Stimulated activated naive B cell treated with anti-CD40 and anti-IgM and Interleukin-4, amounts not matched to agents 10 μg/mL and 1 μg/mL and 100 μg/mL, for 72 hours (primary cell): ENCODE data around the gene BCAR3.

Experiments used
- ATAC-seq, 2 donors: fragments of 150-1000 bp; cut with Tn5 transposase; replicated peaks; 2 replicates each; pipeline ENCODE4 v1.10.0; 2021; ENCODE audit warnings: moderate library complexity in 1 of 2
- DNase-seq: peaks from one replicate; pipeline ENCODE4 v3.0.0; 2021
- H3K27ac Mint-ChIP-seq: one replicate; pipeline ENCODE4 v1.8.0; 2022; ENCODE audit warnings: mild to moderate bottlenecking, mixed read lengths
- H3K27me3 Mint-ChIP-seq, 2 donors: one replicate each; pipeline ENCODE4 v1.8.0; 2022; ENCODE audit warnings: mixed read lengths in 2 of 2
- H3K36me3 Mint-ChIP-seq, 2 donors: one replicate each; pipeline ENCODE4 v1.8.0; 2022; ENCODE audit warnings: mixed read lengths in 2 of 2, mild to moderate bottlenecking in 1 of 2
- H3K4me1 Mint-ChIP-seq, 2 donors: one replicate each; pipeline ENCODE4 v1.8.0; 2022; ENCODE audit warnings: mixed read lengths in 2 of 2, mild to moderate bottlenecking in 1 of 2
- H3K4me3 Mint-ChIP-seq, 2 donors: one replicate each; pipeline ENCODE4 v1.8.0; 2022; ENCODE audit warnings: mild to moderate bottlenecking in 2 of 2, mixed read lengths in 2 of 2, moderate library complexity in 1 of 2
- H3K9me3 Mint-ChIP-seq, 2 donors: one replicate each; pipeline ENCODE4 v1.8.0; 2022; ENCODE audit warnings: mixed read lengths in 2 of 2, mild to moderate bottlenecking in 1 of 2

Gene BCAR3

DNA sequence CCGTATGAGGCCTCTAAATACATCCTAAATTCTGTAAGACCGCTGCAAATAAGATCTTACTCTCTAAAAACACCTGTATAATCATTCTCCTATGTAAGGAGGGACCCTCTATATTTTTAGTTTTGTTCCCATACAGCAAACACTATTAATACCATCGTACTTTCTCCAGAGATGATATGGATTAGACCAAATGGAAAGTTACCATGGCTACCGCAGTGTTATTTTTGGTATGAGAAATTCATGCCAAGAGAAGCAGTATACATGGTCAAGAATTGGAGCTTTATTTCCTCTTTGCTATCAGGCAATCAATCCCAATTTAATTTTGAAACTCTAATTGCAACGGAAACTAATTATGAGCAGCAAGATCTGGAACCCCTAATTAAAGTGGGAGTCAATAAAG lies 70.0 kb downstream of the BCAR3 start:
- no peak for DNase-seq
- H3K27me3 Mint-ChIP-seq = no peaks in the 10 kb centered on the region
- peak overlapping the region; percentile 81 for H3K27ac Mint-ChIP-seq
- H3K9me3 Mint-ChIP-seq = peaks cover 0 to 5% of the 10 kb centered on the region in 2 donors
- no peak overlapping the region for H3K4me3 Mint-ChIP-seq
- no peak for ATAC-seq
- peaks cover 70 to 90% of the 10 kb centered on the region in 2 donors for H3K36me3 Mint-ChIP-seq
- peaks cover 79 to 100% of the 10 kb centered on the region in 2 donors for H3K4me1 Mint-ChIP-seq

DNA sequence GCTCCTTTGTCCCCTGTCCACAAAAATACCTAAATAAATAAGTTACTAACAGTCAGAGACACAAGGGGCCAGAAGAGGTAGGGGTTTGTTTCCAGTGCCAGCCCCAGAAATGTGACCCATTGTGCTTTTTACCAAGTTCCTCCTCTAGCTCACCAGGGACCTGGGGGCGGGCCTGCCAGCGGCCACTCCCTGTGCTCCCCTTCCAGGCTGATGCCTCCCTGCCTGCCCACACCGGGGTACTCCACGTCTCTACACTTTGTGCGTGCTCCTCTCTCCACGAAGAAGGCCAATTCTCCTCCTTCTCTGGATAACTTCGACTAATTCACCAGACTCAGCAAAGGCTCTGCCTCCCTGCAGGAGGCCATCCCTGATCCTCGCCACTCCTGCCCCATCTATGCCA lies 72.1 kb downstream of the BCAR3 start:
- DNase-seq = no peak

DNA sequence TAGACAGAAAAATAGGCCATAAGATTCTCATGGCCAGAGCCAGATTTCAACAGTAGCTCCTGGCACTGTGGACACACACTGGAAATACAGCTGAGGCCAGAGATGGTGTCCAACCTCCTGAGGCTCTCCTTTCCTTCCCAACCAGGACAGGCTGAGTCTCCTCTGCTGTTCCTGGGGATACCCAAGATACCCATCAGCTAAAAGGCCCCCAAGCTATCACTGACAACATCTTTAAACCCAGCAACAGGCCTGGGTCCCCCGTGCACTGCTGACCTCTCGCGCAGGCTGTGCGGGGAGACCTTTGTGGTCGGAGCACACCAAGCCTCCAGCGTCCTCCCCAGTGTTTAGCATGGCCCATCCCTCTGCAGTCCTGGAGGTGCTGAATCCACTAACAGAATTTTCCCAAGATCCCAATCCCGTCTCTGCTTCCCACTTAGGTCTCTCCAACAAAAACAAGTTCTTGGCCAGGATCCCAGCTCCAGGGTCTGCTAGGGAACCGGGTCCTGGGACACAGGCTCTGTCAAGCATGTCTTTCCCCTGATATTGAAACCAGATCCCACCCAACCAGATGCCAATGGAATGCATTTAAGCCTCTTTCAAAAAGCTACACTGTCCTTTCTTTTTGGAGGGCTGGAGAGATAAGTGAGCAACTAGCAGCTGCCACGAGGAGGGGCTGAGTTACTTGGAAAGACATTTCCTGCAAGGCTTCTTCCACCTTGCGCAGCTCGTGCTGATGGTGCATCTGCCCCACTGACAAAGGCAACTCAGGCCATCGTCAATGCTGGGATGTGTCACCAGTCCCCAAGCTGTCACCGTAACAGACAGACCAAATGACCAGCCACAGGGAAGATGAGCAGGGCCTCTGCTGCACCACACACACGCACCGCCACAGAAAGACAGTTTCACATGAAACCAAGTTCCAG lies 73.2 kb downstream of the BCAR3 start:
- peaks cover 66 to 92% of the 10 kb centered on the region in 2 donors for H3K4me1 Mint-ChIP-seq
- H3K4me3 Mint-ChIP-seq = peak overlapping the region; percentile 73 to 82
- H3K27me3 Mint-ChIP-seq = no peaks in the 10 kb centered on the region
- H3K27ac Mint-ChIP-seq = peak overlapping the region; percentile 99
- peak; percentile 41 for DNase-seq
- peaks cover 0 to 5% of the 10 kb centered on the region in 2 donors for H3K9me3 Mint-ChIP-seq
- peaks cover 76 to 92% of the 10 kb centered on the region in 2 donors for H3K36me3 Mint-ChIP-seq
- ATAC-seq = peak; percentile 60 to 72

More for the DNA sequence above, 72.1 kb downstream of the BCAR3 start:
- Mint-ChIP-seq H3K27me3 (no peaks in the 10 kb centered on the region), H3K9me3 (peaks cover 0 to 5% of the 10 kb centered on the region in 2 donors), H3K4me3 (peak overlapping the region; percentile 57 to 73), H3K27ac (peak overlapping the region; percentile 99), H3K4me1 (peaks cover 74 to 100% of the 10 kb centered on the region in 2 donors), H3K36me3 (peaks cover 79 to 93% of the 10 kb centered on the region in 2 donors)
- ATAC-seq = no peak

DNA sequence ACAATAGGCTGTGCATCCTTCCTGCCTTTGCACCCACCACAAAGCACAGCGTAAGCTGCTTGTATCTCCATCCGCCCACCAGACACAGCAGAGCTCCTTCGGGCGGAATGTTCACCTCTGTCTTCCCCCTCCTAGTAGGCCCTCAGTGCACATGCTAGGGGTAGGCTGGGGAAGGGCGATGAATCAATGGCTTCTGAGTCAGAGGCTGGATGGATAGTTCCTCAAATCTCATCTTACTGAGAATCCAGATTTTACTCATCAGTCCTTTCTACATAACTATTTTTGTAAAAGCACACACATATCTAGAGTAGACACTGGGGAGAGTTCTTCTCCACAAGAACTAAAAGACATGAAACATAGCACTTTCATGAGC lies 73.8 kb downstream of the BCAR3 start:
- Mint-ChIP-seq H3K4me3 (peak overlapping the region; percentile 73), H3K9me3 (peaks cover 0 to 5% of the 10 kb centered on the region in 2 donors), H3K4me1 (peaks cover 64 to 86% of the 10 kb centered on the region in 2 donors), H3K27ac (peak overlapping the region; percentile 99), H3K27me3 (no peaks in the 10 kb centered on the region), H3K36me3 (peaks cover 72 to 86% of the 10 kb centered on the region in 2 donors)
- DNase-seq (peak; percentile 81), ATAC-seq (peak; percentile 93 to 94)

DNA sequence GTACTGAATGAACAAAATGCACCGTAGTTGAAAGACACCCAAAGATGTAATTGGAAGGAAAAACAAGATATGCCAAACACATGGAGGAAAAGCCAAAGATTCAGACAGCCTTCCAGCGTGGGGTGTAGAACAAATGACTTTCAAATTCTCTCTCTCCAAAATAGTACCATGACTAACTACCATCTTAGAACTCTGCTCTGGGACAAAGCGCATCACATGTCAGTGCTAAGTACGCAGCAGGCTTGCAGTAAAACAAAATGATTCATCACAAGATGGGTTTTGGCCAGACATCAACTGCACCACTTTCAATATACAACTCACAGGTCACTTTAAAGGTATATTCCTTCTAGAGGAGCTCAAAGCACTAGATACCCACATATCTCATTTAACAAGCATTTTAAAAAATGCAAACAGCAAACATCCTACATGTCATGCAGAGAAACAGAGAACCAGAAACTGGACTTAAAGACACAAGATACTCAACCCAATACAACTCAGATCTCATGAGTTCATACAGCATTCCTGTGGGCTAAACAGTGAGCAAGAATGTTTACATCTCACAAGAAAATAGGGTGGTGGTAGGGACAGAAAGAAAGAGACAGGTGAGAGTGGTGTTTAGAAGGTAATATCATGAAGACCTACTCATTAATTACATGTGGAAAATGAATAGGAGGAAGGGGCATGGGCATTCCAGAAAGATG lies 75.7 kb downstream of the BCAR3 start:
- Mint-ChIP-seq H3K4me3 (peak overlapping the region in 1 of 2 donors; percentile 21), H3K27me3 (no peaks in the 10 kb centered on the region), H3K9me3 (peaks cover 0 to 5% of the 10 kb centered on the region in 2 donors), H3K27ac (peak overlapping the region; percentile 99), H3K36me3 (peaks cover 68 to 85% of the 10 kb centered on the region in 2 donors), H3K4me1 (peaks cover 48 to 68% of the 10 kb centered on the region in 2 donors)
- no peak for DNase-seq
- no peak for ATAC-seq

DNA sequence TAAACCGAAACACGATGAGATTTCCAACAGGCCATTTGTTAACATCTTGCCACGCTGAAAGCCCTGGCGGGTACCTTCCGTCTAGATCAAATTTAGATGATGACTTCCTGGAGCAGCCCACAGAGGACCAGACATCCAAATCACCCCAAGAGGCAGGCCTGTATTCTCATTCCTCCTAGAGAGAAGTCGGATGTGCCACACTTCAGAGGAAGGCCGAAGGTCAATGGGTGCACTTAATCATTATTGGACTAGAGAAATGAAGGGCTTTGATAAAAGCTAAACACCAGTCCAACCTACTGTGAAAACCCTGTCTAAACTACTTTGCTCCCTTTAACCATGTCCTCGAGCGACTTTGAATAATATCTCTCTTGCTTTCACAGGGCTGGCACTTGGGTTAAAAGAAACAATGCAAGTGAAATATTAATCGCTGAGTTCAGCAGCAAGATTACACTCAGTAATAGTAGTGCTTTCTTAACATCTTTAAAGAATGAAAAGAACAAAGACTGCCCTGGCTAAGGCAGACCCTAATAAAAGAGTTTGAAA lies 76.5 kb downstream of the BCAR3 start:
- H3K36me3 Mint-ChIP-seq = peaks cover 66 to 83% of the 10 kb centered on the region in 2 donors
- no peaks in the 10 kb centered on the region for H3K27me3 Mint-ChIP-seq
- peak overlapping the region; percentile 99 for H3K27ac Mint-ChIP-seq
- H3K9me3 Mint-ChIP-seq = peaks cover 0 to 5% of the 10 kb centered on the region in 2 donors
- DNase-seq (no peak), ATAC-seq (no peak)
- H3K4me3 Mint-ChIP-seq = no peak overlapping the region
- peaks cover 42 to 65% of the 10 kb centered on the region in 2 donors for H3K4me1 Mint-ChIP-seq

DNA sequence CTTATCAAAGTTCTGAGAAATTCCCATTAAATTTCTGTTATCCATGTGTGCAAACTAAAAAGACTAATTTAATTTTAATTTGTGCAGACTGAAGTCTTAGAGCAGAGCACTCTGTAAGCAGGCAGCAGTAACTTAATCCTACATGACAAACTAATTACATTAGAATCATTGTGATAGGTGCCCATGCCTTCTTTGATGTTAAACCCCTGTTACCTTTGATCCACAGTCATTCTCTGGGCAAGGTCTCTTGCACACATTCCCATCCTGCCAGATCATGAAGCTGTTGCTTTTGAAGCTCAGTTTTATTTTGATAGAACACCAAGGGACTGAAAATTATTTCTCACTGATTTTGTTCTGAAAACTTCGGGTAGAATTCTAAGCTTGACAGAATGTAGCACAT lies 77.2 kb downstream of the BCAR3 start:
- no peak for DNase-seq
- Mint-ChIP-seq H3K36me3 (peaks cover 64 to 83% of the 10 kb centered on the region in 2 donors), H3K27ac (no peak overlapping the region), H3K4me1 (peaks cover 40 to 62% of the 10 kb centered on the region in 2 donors), H3K27me3 (no peaks in the 10 kb centered on the region), H3K4me3 (no peak overlapping the region), H3K9me3 (peaks cover 0 to 3% of the 10 kb centered on the region in 2 donors)
- no peak for ATAC-seq

DNA sequence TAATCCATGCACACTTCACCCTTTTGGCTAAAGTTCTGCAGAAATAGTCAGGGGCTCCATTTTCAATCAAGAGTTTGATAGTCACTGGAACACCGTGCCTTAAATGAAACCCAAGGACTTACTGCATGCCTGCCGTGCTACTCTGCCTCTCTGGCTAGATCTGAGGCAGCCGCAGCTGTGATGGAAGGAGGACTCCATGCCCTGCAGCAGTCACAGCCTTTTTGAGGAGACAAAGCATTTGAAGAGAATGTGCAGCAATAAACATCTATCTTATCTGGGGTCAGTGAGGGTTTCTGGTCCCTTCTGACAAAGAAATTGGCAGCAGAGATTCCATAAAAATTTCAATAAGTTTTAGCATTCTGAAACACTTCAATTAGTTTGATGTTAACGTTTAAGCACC lies 78.0 kb downstream of the BCAR3 start:
- Mint-ChIP-seq H3K4me1 (peaks cover 32 to 60% of the 10 kb centered on the region in 2 donors), H3K9me3 (peaks cover 0 to 3% of the 10 kb centered on the region in 2 donors), H3K27ac (no peak overlapping the region), H3K4me3 (no peak overlapping the region), H3K36me3 (peaks cover 61 to 81% of the 10 kb centered on the region in 2 donors), H3K27me3 (no peaks in the 10 kb centered on the region)
- DNase-seq (no peak), ATAC-seq (no peak)

DNA sequence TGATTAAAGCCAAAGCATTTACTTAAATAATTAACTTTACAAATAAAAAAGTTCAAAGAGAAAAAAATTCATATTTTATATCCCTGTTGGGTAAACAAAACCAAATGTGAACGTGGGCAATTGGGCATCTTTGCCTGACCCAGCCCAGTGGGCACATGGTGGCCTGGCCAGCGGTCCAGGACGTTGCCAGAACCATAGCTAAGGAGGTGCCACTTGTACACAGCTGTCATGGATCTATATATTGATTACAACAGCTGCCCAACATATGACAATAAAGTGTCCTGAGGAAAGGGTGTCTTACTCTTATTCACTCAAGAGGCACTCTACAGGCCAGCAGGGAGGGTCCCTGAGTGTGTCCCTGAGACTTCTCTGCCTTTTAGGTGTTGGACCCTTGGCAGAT lies 78.5 kb downstream of the BCAR3 start:
- no peaks in the 10 kb centered on the region for H3K27me3 Mint-ChIP-seq
- H3K9me3 Mint-ChIP-seq = peaks cover 0 to 3% of the 10 kb centered on the region in 2 donors
- no peak for ATAC-seq
- H3K36me3 Mint-ChIP-seq = peaks cover 60 to 77% of the 10 kb centered on the region in 2 donors
- H3K4me1 Mint-ChIP-seq = peaks cover 27 to 58% of the 10 kb centered on the region in 2 donors
- DNase-seq = no peak
- H3K4me3 Mint-ChIP-seq = no peak overlapping the region
- no peak overlapping the region for H3K27ac Mint-ChIP-seq

DNA sequence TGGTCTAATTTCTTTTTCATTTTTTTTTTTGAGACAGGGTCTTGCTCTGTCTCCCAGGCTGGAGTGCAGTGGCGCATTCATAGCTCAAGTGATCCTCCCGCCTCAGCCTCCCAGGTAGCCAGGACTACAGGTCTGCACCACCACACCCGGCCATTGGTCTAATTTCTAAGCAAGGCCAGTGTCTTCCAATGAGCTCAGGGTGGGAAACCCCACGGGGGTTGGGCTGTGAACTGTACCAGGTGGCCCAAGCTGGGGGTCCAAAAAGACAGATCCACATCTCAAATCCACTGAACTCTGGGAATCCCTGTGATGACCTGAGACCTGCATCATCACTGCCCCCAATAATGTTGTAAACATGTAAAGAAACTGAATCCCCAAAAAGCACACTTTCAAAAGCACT lies 79.5 kb downstream of the BCAR3 start:
- Mint-ChIP-seq H3K27me3 (no peaks in the 10 kb centered on the region), H3K9me3 (no peaks in the 10 kb centered on the region), H3K27ac (no peak overlapping the region), H3K36me3 (peaks cover 61 to 73% of the 10 kb centered on the region in 2 donors), H3K4me1 (peaks cover 20 to 48% of the 10 kb centered on the region in 2 donors), H3K4me3 (no peak overlapping the region)
- ATAC-seq = no peak
- no peak for DNase-seq

DNA sequence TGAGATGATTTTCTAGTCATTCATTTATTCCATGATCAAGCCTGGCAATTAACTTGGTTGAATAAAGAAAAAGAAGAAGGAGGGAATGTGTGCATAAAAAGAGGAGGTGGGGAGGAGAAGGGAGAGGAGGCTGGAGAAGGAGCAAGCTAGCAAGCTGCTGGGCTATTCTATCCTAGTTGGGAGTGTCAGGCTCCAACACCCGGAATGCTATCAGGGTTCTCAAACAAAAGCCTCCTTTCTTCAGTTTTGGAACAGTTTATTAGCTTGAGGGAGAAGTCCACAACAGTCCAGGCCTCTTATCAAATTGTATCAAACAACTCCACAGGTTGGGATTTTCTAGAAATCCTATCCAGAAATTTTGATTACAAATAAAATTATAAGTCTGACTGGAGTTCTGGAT lies 80.0 kb downstream of the BCAR3 start:
- no peaks in the 10 kb centered on the region for H3K9me3 Mint-ChIP-seq
- H3K4me3 Mint-ChIP-seq = no peak overlapping the region
- no peak for ATAC-seq
- no peak overlapping the region for H3K27ac Mint-ChIP-seq
- no peaks in the 10 kb centered on the region for H3K27me3 Mint-ChIP-seq
- peaks cover 59 to 73% of the 10 kb centered on the region in 2 donors for H3K36me3 Mint-ChIP-seq
- no peak for DNase-seq
- peaks cover 16 to 47% of the 10 kb centered on the region in 2 donors for H3K4me1 Mint-ChIP-seq

DNA sequence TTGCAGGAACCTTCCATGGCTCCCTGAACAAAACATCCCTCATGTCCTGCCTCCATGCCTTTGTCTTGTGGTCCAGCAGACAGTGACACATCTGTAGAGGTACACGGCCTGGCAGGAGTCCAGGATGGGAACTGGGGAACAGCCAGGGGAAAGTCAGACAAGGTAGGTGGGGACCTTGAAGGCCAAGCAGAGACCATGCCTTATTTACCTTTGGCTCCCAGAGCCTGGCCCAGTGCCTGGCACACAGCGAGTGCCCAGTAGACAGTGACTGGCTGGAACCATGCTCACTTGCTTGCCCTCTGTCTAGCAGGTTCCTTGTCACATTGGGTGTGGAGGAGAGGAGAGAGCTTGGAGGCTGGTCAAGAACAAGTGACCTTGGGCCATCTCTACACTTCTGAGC lies 81.0 kb downstream of the BCAR3 start:
- H3K27me3 Mint-ChIP-seq = no peaks in the 10 kb centered on the region
- H3K4me1 Mint-ChIP-seq = peaks cover 10 to 46% of the 10 kb centered on the region in 2 donors
- ATAC-seq (no peak), DNase-seq (no peak)
- H3K36me3 Mint-ChIP-seq = peaks cover 50 to 71% of the 10 kb centered on the region in 2 donors
- H3K4me3 Mint-ChIP-seq = no peak overlapping the region
- H3K27ac Mint-ChIP-seq = no peak overlapping the region
- H3K9me3 Mint-ChIP-seq = no peaks in the 10 kb centered on the region

DNA sequence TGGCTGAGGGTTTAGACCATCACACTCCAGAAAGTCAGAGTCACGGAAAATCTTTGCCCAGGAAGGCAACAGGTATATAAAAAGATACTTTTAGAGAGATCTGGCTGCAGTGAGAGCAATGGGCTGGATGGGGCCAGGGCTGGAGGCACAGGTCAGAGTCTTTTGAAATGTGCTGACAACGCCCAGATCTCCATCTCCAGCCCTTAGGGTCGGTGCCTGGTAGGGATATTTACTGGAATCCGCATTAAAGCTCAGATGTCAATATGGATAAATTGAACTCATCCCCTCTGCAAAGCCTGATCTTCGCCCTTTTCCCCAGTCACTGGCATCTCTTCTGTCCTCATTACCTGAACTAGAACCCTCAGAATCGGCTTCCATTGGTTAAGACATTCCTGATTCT lies 82.2 kb downstream of the BCAR3 start:
- Mint-ChIP-seq H3K36me3 (peaks cover 46 to 70% of the 10 kb centered on the region in 2 donors), H3K4me1 (peaks cover 15 to 43% of the 10 kb centered on the region in 2 donors)

DNA sequence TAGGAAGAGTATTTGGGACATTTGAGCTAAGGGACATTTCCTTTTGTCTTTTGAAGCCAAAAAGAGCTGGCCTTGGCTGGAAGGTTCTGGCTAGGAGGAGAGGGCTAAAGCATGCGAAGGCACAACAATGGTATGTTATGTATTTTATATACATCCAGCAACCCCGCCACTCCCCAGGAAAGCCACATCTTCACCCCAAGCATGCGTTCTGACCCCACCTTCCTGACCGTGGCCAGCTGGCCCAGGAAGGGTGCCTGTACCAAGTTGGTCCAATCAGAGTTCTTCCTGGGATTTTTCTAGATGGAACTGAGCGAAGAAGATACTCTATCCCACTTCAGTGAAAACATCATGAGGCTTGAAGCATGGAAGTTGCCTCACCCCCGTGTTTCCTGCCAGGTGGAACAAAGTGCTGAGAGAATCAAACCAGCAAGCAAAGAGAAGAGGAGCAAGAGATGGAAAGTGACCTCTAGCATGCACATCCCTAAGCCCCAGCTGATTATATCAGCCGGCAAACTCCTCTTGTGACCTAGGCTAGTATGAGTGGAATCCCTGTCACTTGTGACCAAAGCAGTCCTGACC lies 82.7 kb downstream of the BCAR3 start:
- DNase-seq (no peak), ATAC-seq (no peak)
- no peaks in the 10 kb centered on the region for H3K27me3 Mint-ChIP-seq
- H3K4me1 Mint-ChIP-seq = peaks cover 17 to 46% of the 10 kb centered on the region in 2 donors
- peak overlapping the region; percentile 65 for H3K27ac Mint-ChIP-seq
- peaks cover 50 to 71% of the 10 kb centered on the region in 2 donors for H3K36me3 Mint-ChIP-seq
- no peak overlapping the region for H3K4me3 Mint-ChIP-seq
- H3K9me3 Mint-ChIP-seq = no peaks in the 10 kb centered on the region

More for the DNA sequence above, 82.2 kb downstream of the BCAR3 start:
- DNase-seq (no peak), ATAC-seq (no peak)
- Mint-ChIP-seq H3K9me3 (no peaks in the 10 kb centered on the region), H3K4me3 (no peak overlapping the region), H3K27me3 (no peaks in the 10 kb centered on the region), H3K27ac (peak overlapping the region; percentile 65)
